ENCODE results near the gene SMIM36. TPM values are rescaled to one million over a fixed set of nuclear protein-coding genes. Genes with fewer than 3 reads are reported as not detected.

SMIM36 gene
- total and polyA plus RNA-seq, 12 donors: not detected

GRCh38 chr17:55420067-55420775 lies 91.0 kb downstream of the SMIM36 start:
- intact Hi-C loops (cut with DNase I): loop anchor here in 3 of 10 donors (5.0 to 10.0 kb wide), 3 partner anchors 92 to 335 kb away; partner anchors contain the start of genes PCTP (in 1 of the 3) and SMIM36 (in 1 of the 3)
- peak overlapping the region in 9 of 10 donors; percentile 83 to 95 (median 89) for H3K27ac ChIP-seq
- H3K4me3 ChIP-seq: peak overlapping the region; percentile 76 to 99 (median 95)
- peaks cover 4 to 50% (median 36%) of the 10 kb centered on the region in 9 donors for H3K4me1 ChIP-seq
- DNase-seq (peak in 1 of 2 donors; percentile 21), ATAC-seq (no peak)
- H3K27me3 ChIP-seq: peaks cover 0 to 17% (median 0%) of the 10 kb centered on the region in 7 donors
- TF ChIP-seq, protein P1, sequence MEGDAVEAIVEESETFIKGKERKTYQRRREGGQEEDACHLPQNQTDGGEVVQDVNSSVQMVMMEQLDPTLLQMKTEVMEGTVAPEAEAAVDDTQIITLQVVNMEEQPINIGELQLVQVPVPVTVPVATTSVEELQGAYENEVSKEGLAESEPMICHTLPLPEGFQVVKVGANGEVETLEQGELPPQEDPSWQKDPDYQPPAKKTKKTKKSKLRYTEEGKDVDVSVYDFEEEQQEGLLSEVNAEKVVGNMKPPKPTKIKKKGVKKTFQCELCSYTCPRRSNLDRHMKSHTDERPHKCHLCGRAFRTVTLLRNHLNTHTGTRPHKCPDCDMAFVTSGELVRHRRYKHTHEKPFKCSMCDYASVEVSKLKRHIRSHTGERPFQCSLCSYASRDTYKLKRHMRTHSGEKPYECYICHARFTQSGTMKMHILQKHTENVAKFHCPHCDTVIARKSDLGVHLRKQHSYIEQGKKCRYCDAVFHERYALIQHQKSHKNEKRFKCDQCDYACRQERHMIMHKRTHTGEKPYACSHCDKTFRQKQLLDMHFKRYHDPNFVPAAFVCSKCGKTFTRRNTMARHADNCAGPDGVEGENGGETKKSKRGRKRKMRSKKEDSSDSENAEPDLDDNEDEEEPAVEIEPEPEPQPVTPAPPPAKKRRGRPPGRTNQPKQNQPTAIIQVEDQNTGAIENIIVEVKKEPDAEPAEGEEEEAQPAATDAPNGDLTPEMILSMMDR (IDR thresholded peaks at IDR 0.05): no peak
- no peaks in the 10 kb centered on the region for H3K36me3 ChIP-seq
- H3K9me3 ChIP-seq: no peaks in the 10 kb centered on the region
- 21 to 30% methylated on average over 6 of the region's 6 CpGs for WGBS, 2 donors

GRCh38 chr17:55418369-55419268 lies 92.6 kb downstream of the SMIM36 start:
- TF ChIP-seq, protein P1 (IDR thresholded peaks at IDR 0.05): no peak
- Histone ChIP-seq H3K36me3 (peaks cover 0 to 6% (median 0%) of the 10 kb centered on the region in 9 donors), H3K4me3 (no peak overlapping the region), H3K9me3 (no peaks in the 10 kb centered on the region), H3K27ac (peak overlapping the region in 1 of 10 donors; percentile 82), H3K4me1 (peaks cover 4 to 57% (median 42%) of the 10 kb centered on the region in 9 donors), H3K27me3 (peaks cover 0 to 6% (median 0%) of the 10 kb centered on the region in 7 donors)
- DNase-seq: no peak
- no peak for ATAC-seq
- WGBS, 2 donors: 98% methylated on average over 3 of the region's 3 CpGs
- intact Hi-C loops (cut with DNase I): loop anchor here in 4 of 10 donors (5.0 to 10.0 kb wide), 3 partner anchors 94 to 336 kb away; partner anchors contain the start of genes SMIM36 (in 3 of the 4) and PCTP (in 1 of the 4)

- 95% methylated on average over 4 of the region's 4 CpGs for WGBS, 2 donors
- Histone ChIP-seq H3K4me1 (peaks cover 4 to 57% (median 42%) of the 10 kb centered on the region in 9 donors), H3K27ac (peak overlapping the region in 7 of 10 donors; percentile 59 to 82 (median 73)), H3K9me3 (no peaks in the 10 kb centered on the region), H3K27me3 (no peaks in the 10 kb centered on the region), H3K4me3 (no peak overlapping the region), H3K36me3 (peaks cover 0 to 16% (median 4%) of the 10 kb centered on the region in 9 donors)
- DNase-seq (no peak), ATAC-seq (no peak)
- TF ChIP-seq, protein P1 (IDR thresholded peaks at IDR 0.05): no peak
- intact Hi-C loops (cut with DNase I): loop anchor here in 4 of 10 donors (5.0 to 10.0 kb wide), 3 partner anchors 95 to 337 kb away; partner anchors contain the start of genes SMIM36 (in 3 of the 4) and PCTP (in 1 of the 4)
These were observed 93.6 kb downstream of the SMIM36 start for GRCh38 chr17:55417411-55418268.
